Measurements from ENCODE around the gene CHRNB4.

DNA sequence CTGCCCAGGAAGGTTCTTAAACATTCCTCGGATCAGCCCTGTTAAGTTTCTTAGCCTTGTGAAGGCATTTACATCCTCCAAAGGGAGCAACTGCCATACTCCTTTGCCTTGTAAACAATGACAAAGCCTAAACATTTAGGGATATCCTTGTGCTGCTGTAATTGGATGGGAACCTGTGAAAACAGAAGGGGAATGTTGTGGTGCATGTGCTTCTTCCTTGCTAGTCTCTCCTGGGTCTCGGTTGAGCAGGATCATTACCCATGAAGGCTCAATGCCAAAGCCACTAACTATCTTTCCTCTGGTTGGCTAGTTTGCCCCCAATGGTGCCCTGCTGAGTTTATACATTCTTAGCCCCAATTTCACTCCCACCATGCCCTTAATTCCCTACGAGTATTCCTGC lies 37.5 kb downstream of the CHRNB4 start:
- TF ChIP-seq CREB1 (IDR thresholded peaks at IDR 0.05; ENCODE audit: low read depth) (no peak), SMC3 (IDR thresholded peaks at IDR 0.05; ENCODE audit: borderline replicate concordance, low read length) (no peak), BCL11A (IDR thresholded peaks at IDR 0.05; ENCODE audit: low read depth, low read length) (no peak), BRCA1 (IDR thresholded peaks at IDR 0.05; ENCODE audit: low read depth, low read length) (no peak)
- TF ChIP-seq, protein P1, sequence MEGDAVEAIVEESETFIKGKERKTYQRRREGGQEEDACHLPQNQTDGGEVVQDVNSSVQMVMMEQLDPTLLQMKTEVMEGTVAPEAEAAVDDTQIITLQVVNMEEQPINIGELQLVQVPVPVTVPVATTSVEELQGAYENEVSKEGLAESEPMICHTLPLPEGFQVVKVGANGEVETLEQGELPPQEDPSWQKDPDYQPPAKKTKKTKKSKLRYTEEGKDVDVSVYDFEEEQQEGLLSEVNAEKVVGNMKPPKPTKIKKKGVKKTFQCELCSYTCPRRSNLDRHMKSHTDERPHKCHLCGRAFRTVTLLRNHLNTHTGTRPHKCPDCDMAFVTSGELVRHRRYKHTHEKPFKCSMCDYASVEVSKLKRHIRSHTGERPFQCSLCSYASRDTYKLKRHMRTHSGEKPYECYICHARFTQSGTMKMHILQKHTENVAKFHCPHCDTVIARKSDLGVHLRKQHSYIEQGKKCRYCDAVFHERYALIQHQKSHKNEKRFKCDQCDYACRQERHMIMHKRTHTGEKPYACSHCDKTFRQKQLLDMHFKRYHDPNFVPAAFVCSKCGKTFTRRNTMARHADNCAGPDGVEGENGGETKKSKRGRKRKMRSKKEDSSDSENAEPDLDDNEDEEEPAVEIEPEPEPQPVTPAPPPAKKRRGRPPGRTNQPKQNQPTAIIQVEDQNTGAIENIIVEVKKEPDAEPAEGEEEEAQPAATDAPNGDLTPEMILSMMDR (IDR thresholded peaks at IDR 0.05 in 2 of 3, conservative IDR thresholded peaks at IDR 0.05 in 1 of 3; ENCODE audit: control insufficient read depth in 2 of 3, extremely low read depth in 1 of 3, insufficient read depth in 1 of 3, low read depth in 3 of 3, low read length in 3 of 3): no peak
